Adrenal gland (tissue), 12 donors: ENCODE measurements around the gene RRP1. TPM values are rescaled to one million over a fixed set of nuclear protein-coding genes. Genes with fewer than 3 reads are reported as not detected.

Experiments
- DNase-seq, 7 donors: peaks; one replicate each; pipeline ENCODE4 v3.0.0-alpha.2; 2019 to 2020
- H3K27ac ChIP-seq, 5 donors: fragments of 200-600 bp; sonication (generic) in 4 of 5; 1 replicate in 3 of 5; 2 replicates in 2 of 5; pipeline versions ENCODE4 v1.5.1 to v1.8.0; 2016 to 2020; ENCODE audit warnings: mild to moderate bottlenecking in 1 of 5
- H3K27me3 ChIP-seq: fragments of 200-600 bp; 2 replicates; pipeline ENCODE4 v1.8.0; 2021
- H3K36me3 ChIP-seq, 2 donors: fragments of 200-600 bp; replicated peaks in 1 of 2; 1 replicate in 1 of 2; 2 replicates in 1 of 2; pipeline versions ENCODE4 v1.5.1 to v1.8.0; 2018 to 2022
- H3K4me1 ChIP-seq, 2 donors: fragments of 200-600 bp; replicated peaks in 1 of 2; 1 replicate in 1 of 2; 2 replicates in 1 of 2; pipeline versions ENCODE4 v1.5.1 to v1.8.0; 2018 to 2021
- H3K4me3 ChIP-seq, 4 donors: fragments of 200-600 bp; sonication (generic) in 3 of 4; one replicate each; pipeline ENCODE4 v1.5.1; 2016 to 2018
- H3K9me3 ChIP-seq, 3 donors: fragments of 200-600 bp; sonication (generic) in 1 of 3; replicated peaks in 1 of 3; 1 replicate in 2 of 3; 2 replicates in 1 of 3; pipeline versions ENCODE4 v1.5.1 to v1.8.0; 2016 to 2021
- POLR2A ChIP-seq, 2 donors: fragments of 450-650 bp; IDR thresholded peaks; one replicate each; pipeline ENCODE4 v1.6.1; 2017; ENCODE audit warnings: antibody characterized with exemption in 2 of 2, mild to moderate bottlenecking in 2 of 2, moderate library complexity in 1 of 2
- WGBS, 4 donors: extraction: QIAGEN DNeasy Blood & Tissue Kit in 2 of 4; methylation state at CpG; one replicate each; pipeline versions ENCODE4 v1.1.5 to v1.1.7; 2013 to 2017; 5-methylcytosine and 5-hydroxymethylcytosine counted together
- intact Hi-C, 2 donors: fragments of 100-400 bp; cut with DNase I; formaldehyde crosslinking; loops; one replicate each; pipeline versions ENCODE4 v1.14.1 to v1.15.0; 2022 to 2023
- polyA plus RNA-seq, 3 donors: library from polyadenylated mRNA; stranded (reverse); fragments of 200-250 nt in 2 of 3; fragments of 350-450 nt in 1 of 3; fragmentation: Illumina TruSeq in 1 of 3; extraction: RNeasy Lipid Tissue Mini Kit (QIAGEN cat#74804) in 1 of 3; gene quantifications; one replicate each; pipeline ENCODE4 v1.2.3, GENCODE V29; 2013 to 2014
- total RNA-seq, 9 donors: library from RNA; depleted of rRNA in 4 of 9; stranded (reverse); fragments of >200 nt in 4 of 9; fragments of 120-200 nt in 1 of 9; fragmentation: NEBNext Ultra II Directional in 1 of 9; extraction: Animal tissue kit (Norgen Biotek cat#: 25700) in 1 of 9; gene quantifications; one replicate each; pipeline versions ENCODE4 v1.1.0 to v1.2.4, GENCODE V29; 2013 to 2023
- TF ChIP-seq, protein P1 (sequence below), 6 experiments: fragments of 450-650 bp in 4 of 6; fragments of 200-600 bp in 2 of 6; sonication (generic) in 1 of 6; IDR thresholded peaks; 1 replicate in 5 of 6; 2 replicates in 1 of 6; pipeline versions ENCODE4 v1.5.1 to v1.8.0; 2016 to 2021; ENCODE audit warnings: antibody characterized with exemption in 6 of 6, mild to moderate bottlenecking in 2 of 6, moderate library complexity in 1 of 6
- donor health status: healthy with polysubstance abuse.
- donor health status: Bipolar disorder and iron deficiency.
- donor health status: DM: yes; HTN: yes; CAD: no.
- donor health status: DM: no; HTN: no; CAD: no.
- donor health status: DM: no; HTN: no; CAD: no.
- donor health status: DM: yes; HTN: yes; CAD: no.

The RRP1 gene
- total and polyA plus RNA-seq, 12 donors, result 12.8 to 29.8 (median 19.8) TPM

DNA sequence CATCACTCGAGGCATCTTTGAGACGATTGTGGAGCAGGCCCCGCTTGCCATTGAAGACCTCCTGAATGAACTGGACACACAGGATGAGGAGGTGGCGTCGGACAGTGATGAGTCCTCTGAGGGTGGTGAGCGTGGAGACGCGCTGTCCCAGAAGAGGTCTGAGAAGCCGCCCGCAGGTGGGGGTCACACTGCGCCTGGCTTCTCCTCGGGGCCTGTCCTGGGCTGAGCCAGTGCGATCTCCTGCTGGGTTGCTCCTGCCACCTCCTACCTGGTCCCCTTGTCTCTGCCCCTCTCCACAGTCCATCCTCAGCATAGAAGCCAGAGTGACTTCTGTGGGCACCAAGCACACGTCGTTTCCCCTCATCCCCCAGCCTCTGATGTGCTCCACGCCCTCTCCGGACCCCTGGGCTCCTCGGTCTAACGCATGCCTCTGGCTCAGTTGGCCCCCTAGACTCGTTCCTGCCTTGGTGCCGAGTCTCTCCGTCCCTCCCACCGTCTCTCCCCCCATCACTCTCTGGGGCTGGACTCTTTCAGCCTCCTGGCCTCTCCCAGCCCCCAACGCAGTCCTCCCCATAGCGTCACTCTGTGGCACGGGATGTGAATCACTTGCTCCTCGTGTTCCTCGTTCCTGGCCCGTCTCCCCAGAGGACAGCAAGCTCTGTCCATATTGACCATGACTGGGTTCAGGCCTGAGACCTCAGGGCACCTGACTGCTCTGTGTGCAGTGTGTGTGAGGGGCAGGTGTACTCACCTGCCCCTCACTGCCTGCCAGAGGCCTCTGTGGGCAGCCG is 8.7 kb downstream of the RRP1 start:
- H3K4me3 ChIP-seq, result no peak overlapping the region
- no peaks in the 10 kb centered on the region for H3K4me1 ChIP-seq
- intact Hi-C loops, result no loop called here
- WGBS, 4 donors, result 88 to 93% (median 92%) methylated on average over 18 to 30 of the region's 30 CpGs
- no peaks in the 10 kb centered on the region for H3K27me3 ChIP-seq
- peaks cover 0 to 98% of the 10 kb centered on the region in 2 donors for H3K36me3 ChIP-seq
- H3K27ac ChIP-seq, result no peak overlapping the region
- no peak for DNase-seq
- TF ChIP-seq, protein P1, sequence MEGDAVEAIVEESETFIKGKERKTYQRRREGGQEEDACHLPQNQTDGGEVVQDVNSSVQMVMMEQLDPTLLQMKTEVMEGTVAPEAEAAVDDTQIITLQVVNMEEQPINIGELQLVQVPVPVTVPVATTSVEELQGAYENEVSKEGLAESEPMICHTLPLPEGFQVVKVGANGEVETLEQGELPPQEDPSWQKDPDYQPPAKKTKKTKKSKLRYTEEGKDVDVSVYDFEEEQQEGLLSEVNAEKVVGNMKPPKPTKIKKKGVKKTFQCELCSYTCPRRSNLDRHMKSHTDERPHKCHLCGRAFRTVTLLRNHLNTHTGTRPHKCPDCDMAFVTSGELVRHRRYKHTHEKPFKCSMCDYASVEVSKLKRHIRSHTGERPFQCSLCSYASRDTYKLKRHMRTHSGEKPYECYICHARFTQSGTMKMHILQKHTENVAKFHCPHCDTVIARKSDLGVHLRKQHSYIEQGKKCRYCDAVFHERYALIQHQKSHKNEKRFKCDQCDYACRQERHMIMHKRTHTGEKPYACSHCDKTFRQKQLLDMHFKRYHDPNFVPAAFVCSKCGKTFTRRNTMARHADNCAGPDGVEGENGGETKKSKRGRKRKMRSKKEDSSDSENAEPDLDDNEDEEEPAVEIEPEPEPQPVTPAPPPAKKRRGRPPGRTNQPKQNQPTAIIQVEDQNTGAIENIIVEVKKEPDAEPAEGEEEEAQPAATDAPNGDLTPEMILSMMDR (IDR thresholded peaks at IDR 0.05), result no peak
- H3K9me3 ChIP-seq, result no peaks in the 10 kb centered on the region

DNA sequence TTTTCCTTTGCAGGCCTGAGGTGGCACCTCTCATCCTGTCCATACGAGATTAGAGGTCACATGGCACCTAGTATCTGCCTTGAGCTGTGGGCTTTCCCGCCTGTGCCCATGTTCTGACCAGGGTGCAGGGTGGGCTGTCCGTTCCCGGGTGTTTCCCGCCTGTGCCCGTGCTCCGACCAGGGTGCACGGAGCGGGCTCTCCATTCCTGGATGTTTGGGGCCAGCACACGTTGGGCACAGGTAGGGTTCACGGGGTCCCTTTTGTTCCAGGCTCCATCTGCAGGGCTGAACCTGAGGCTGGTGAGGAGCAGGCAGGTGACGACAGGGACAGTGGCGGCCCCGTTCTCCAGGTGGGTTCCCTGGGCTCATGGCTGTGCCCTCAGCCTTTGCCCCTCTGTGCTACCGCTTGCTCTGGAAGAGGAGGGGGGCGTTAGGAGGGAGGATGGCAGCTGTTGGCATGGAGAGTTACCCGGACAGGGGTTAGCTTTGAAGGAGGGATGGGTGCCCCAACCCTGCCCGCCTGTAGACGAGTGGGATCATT is 10.0 kb downstream of the RRP1 start:
- TF ChIP-seq, protein P1 (IDR thresholded peaks at IDR 0.05), result no peak
- no peak for TF ChIP-seq POLR2A (IDR thresholded peaks at IDR 0.05)
- H3K27me3 ChIP-seq, result no peaks in the 10 kb centered on the region
- WGBS, 4 donors, result 85 to 94% (median 91%) methylated on average over 2 to 19 of the region's 19 CpGs
- no peaks in the 10 kb centered on the region for H3K9me3 ChIP-seq
- H3K36me3 ChIP-seq, result peaks cover 0 to 94% of the 10 kb centered on the region in 2 donors
- H3K4me3 ChIP-seq, result no peak overlapping the region
- no peak overlapping the region for H3K27ac ChIP-seq
- intact Hi-C loops, result no loop called here
- no peak for DNase-seq
- no peaks in the 10 kb centered on the region for H3K4me1 ChIP-seq

DNA sequence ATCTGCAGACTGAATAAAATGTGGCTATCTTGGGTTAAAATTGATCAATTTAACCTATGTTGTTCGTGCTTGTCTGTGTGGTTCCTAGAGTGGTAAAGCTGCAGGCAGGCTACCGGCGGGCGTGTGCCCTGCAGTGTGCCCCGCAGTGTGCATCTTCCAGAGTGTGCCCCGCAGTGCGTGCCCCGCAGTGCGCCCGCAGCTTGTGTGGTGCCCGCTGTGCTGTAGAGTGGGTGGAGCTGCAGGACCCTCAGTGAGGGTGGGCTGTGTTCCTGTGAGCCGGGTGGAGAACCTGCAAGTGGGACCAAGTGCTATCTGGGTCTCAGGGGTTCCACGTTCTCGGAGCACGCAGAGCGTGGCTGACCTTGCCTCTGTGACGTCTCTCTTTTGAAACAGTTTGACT is 10.7 kb downstream of the RRP1 start:
- intact Hi-C loops, result loop anchor here in 1 of 2 donors (10.0 kb wide), 1 partner anchor 145 kb away; no protein-coding TSS in a partner anchor
- Histone ChIP-seq H3K36me3 (peaks cover 0 to 89% of the 10 kb centered on the region in 2 donors), H3K4me3 (no peak overlapping the region), H3K9me3 (no peaks in the 10 kb centered on the region), H3K4me1 (no peaks in the 10 kb centered on the region), H3K27ac (no peak overlapping the region), H3K27me3 (no peaks in the 10 kb centered on the region)
- WGBS, 4 donors, result 94 to 96% (median 95%) methylated on average over 10 to 17 of the region's 17 CpGs
- no peak for DNase-seq
- TF ChIP-seq, protein P1 (IDR thresholded peaks at IDR 0.05), result no peak
- TF ChIP-seq POLR2A (IDR thresholded peaks at IDR 0.05), result no peak

DNA sequence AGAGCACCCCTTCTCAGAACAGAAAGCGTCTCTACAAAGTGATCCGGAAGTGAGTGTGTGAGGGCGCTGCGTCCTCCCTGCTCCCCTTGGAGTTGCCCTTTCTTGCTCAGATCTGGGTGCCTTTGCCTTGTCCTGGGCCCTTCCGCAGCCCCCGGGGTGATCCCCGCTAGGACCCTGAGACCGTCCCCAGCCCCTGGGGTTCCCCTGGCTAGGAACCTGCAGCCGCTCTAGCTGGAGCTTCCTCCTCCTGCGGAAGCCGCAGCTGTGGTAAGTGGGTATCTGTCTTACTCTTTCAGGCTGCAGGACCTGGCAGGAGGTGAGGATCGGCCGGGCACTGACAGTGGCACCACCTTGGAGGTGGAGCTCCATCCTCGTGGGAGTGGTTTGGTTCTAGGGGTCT is 11.2 kb downstream of the RRP1 start:
- DNase-seq, result no peak
- 92 to 98% (median 96%) methylated on average over 11 to 14 of the region's 14 CpGs for WGBS, 4 donors
- TF ChIP-seq POLR2A (IDR thresholded peaks at IDR 0.05), result no peak
- TF ChIP-seq, protein P1 (IDR thresholded peaks at IDR 0.05), result no peak
- Histone ChIP-seq H3K36me3 (peaks cover 0 to 84% of the 10 kb centered on the region in 2 donors), H3K9me3 (no peaks in the 10 kb centered on the region), H3K27me3 (no peaks in the 10 kb centered on the region), H3K4me1 (no peaks in the 10 kb centered on the region), H3K27ac (no peak overlapping the region), H3K4me3 (no peak overlapping the region)
- intact Hi-C loops, result loop anchor here in 1 of 2 donors (10.0 kb wide), 1 partner anchor 144 kb away; no protein-coding TSS in a partner anchor
